Activated naive CD8-positive, alpha-beta T cell treated with anti-CD3 and anti-CD28 coated beads, Interleukin-2, amount 10 ng/mL, durations not matched to agents 7 days and 5 days (primary cell): Measurements from ENCODE around the gene RAB3GAP2. TPM values are rescaled to one million over a fixed set of nuclear protein-coding genes. Genes with fewer than 3 reads are reported as not detected.

Experiments used
- ATAC-seq: fragments of 150-1000 bp; cut with Tn5 transposase; one replicate; pipeline ENCODE4 v1.10.0; 2021; ENCODE audit warnings: low read depth, moderate library complexity
- POLR2A ChIA-PET: fragments of 350-600 bp; sonication (Branson Sonifier 250); formaldehyde crosslinking; loops from one replicate; lab custom pipeline; 2021; ENCODE audit warnings: antibody characterized with exemption; lab: Charles Lee
- DNase-seq: peaks from one replicate; pipeline ENCODE4 v3.0.0; 2021
- H3K27ac Mint-ChIP-seq: one replicate; pipeline ENCODE4 v1.8.0; 2022; ENCODE audit warnings: mild to moderate bottlenecking, mixed read lengths
- H3K27me3 Mint-ChIP-seq: one replicate; pipeline ENCODE4 v1.8.0; 2022; ENCODE audit warnings: mild to moderate bottlenecking, moderate library complexity, mixed read lengths
- H3K36me3 Mint-ChIP-seq: one replicate; pipeline ENCODE4 v1.8.0; 2021; ENCODE audit warnings: mild to moderate bottlenecking, mixed read lengths
- H3K4me1 Mint-ChIP-seq: one replicate; pipeline ENCODE4 v1.8.0; 2021; ENCODE audit warnings: mixed read lengths
- H3K4me3 Mint-ChIP-seq: one replicate; pipeline ENCODE4 v1.8.0; 2022; ENCODE audit warnings: mild to moderate bottlenecking, moderate library complexity, mixed read lengths
- H3K9me3 Mint-ChIP-seq: one replicate; pipeline ENCODE4 v1.8.0; 2021; ENCODE audit warnings: mixed read lengths
- total RNA-seq, 2 experiments: library from RNA; stranded (reverse); gene quantifications; one replicate each; pipeline ENCODE4 v1.2.3, GENCODE V29; 2021

The RAB3GAP2 gene
- total RNA-seq, 2 experiments from 2014 or later: 48.9 to 49.6 TPM

DNA sequence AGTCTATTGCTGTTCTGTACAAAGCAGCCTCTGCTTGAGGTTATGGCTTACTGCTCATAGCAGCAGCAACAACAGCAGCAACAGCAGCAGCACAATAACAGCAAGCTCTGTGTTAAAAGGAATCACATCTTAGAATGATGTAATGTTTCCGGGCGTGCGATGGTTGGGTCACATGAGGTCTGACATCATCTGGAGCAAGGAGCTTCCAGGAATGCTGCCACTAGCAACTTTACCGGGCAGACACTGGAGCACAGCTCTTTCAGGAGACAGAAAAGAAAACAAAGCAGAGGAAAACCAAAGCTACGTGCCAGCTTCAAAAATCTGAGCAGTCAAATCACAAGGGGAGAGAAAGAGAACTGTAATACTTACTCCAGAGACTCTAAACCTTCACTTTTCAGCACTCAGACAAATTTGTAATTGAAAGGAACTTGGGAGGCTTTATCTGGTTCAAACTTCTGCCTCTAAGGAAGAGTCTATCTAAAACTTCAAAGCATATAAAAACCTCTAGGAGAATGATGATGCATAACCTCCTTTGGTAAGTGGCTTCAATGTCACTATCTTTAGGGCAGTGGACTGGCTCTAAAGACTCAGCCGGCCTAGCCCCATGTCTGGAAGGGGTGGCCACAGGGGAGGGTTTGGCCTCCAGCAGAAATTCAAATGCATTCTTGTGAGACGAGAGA is 28.3 kb upstream of the RAB3GAP2 start:
- Mint-ChIP-seq H3K27ac (no peak overlapping the region), H3K4me3 (no peak overlapping the region), H3K27me3 (peaks cover 5% of the 10 kb centered on the region), H3K9me3 (no peaks in the 10 kb centered on the region), H3K4me1 (no peaks in the 10 kb centered on the region), H3K36me3 (no peaks in the 10 kb centered on the region)
- no peak for ATAC-seq
- POLR2A ChIA-PET: interaction anchor here (0.5 kb wide), 1 partner anchor 175 kb away, joined by 4 read pairs; no protein-coding TSS in a partner anchor
- no peak for DNase-seq

DNA sequence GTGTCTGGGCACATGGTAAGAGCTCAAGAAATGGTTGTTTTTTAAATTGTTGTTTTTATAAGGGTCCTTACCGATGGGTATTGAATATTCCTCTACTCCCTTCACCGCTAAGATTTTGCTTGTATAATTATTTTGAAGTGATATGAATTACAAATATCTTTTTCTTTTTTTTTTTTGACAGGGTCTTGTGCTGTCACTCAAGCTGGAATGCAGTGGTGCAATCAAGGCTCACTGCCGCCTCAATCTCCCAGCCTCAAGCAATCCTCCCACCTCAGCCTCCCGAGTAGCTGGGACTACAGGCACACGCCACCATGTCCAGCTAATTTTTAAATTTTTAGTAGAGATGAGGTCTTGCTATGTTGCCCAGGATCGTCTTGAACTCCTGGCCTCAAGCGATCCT is 27.1 kb upstream of the RAB3GAP2 start:
- Mint-ChIP-seq H3K4me1 (no peaks in the 10 kb centered on the region), H3K27me3 (peaks cover 5% of the 10 kb centered on the region), H3K9me3 (no peaks in the 10 kb centered on the region), H3K36me3 (no peaks in the 10 kb centered on the region), H3K27ac (no peak overlapping the region), H3K4me3 (no peak overlapping the region)
- POLR2A ChIA-PET: no interaction called here
- DNase-seq: no peak
- no peak for ATAC-seq

- H3K9me3 Mint-ChIP-seq: no peaks in the 10 kb centered on the region
- H3K27me3 Mint-ChIP-seq: peaks cover 7% of the 10 kb centered on the region
- H3K4me1 Mint-ChIP-seq: no peaks in the 10 kb centered on the region
- ATAC-seq (no peak), DNase-seq (no peak)
- H3K27ac Mint-ChIP-seq: no peak overlapping the region
- POLR2A ChIA-PET: no interaction called here
- no peak overlapping the region for H3K4me3 Mint-ChIP-seq
- H3K36me3 Mint-ChIP-seq: no peaks in the 10 kb centered on the region
Measured at GRCh38 chr1:220298470-220299205, 26.4 kb upstream of the RAB3GAP2 start.

DNA sequence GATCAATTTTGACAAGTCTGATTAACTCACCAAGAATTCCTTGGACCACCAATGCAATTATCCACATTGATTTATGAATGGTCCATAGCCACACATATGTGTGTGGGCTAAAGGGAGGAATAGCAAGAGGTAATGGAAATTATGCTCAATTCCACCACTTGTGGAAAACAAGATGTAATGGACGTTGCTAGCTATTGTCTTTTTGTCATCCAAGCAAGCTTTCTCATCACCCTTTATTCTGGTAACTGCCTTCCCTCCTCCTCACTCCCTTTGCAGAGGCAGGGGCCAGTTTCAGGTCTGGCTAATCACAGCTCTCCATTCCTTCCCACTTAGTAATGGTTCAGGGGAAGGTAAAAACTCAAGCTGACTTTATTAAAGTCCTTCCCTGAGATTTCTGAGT is 24.7 kb upstream of the RAB3GAP2 start:
- Mint-ChIP-seq H3K36me3 (no peaks in the 10 kb centered on the region), H3K27ac (no peak overlapping the region), H3K9me3 (no peaks in the 10 kb centered on the region), H3K4me3 (no peak overlapping the region), H3K4me1 (no peaks in the 10 kb centered on the region), H3K27me3 (peaks cover 12% of the 10 kb centered on the region)
- POLR2A ChIA-PET: no interaction called here
- ATAC-seq (no peak), DNase-seq (no peak)

DNA sequence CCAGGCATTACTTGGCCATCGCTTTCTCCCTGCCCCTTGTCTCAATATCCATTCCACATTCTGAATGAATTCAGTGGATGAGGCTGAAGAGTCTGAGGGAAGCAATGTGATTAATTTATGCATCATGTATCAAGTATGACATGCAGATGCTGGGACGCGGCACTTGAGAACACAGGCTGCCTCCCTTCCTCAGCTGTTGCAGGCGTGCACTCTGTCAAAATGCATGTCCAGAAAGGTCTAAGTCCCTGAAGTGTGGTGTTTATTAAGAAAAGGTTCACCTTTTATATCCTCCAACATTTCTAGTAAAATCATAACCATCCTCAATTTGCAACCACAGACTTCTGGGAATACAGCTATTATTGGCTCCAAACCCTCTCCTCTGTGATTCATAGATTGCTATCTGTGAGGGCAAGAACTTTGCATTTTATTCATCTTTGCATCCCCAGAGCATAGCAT is 22.6 kb upstream of the RAB3GAP2 start:
- Mint-ChIP-seq H3K36me3 (no peaks in the 10 kb centered on the region), H3K9me3 (no peaks in the 10 kb centered on the region), H3K27me3 (peaks cover 15% of the 10 kb centered on the region), H3K4me3 (no peak overlapping the region), H3K27ac (no peak overlapping the region), H3K4me1 (no peaks in the 10 kb centered on the region)
- ATAC-seq (no peak), DNase-seq (no peak)
- POLR2A ChIA-PET: no interaction called here

DNA sequence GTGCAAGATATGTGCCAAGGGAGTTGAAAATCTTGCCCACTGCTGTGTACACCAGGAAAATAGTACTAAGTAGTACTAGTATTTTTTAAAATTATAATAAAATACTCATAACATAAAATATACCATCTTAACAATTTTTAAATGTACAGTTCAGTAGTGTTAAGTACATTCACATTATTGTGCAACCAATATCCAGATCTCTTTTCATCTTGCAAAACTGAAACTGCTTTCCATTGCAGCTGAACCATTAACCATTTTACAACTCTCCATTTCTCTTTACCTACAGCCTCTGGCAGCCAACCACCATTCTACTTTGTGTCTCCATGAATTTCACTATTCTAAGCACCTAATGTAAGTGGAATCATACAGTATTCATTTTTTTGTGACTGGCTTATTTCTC is 19.3 kb upstream of the RAB3GAP2 start:
- H3K4me1 Mint-ChIP-seq: no peaks in the 10 kb centered on the region
- no peaks in the 10 kb centered on the region for H3K36me3 Mint-ChIP-seq
- DNase-seq: no peak
- peaks cover 31% of the 10 kb centered on the region for H3K27me3 Mint-ChIP-seq
- H3K4me3 Mint-ChIP-seq: no peak overlapping the region
- no peak overlapping the region for H3K27ac Mint-ChIP-seq
- no peak for ATAC-seq
- POLR2A ChIA-PET: no interaction called here
- H3K9me3 Mint-ChIP-seq: no peaks in the 10 kb centered on the region

DNA sequence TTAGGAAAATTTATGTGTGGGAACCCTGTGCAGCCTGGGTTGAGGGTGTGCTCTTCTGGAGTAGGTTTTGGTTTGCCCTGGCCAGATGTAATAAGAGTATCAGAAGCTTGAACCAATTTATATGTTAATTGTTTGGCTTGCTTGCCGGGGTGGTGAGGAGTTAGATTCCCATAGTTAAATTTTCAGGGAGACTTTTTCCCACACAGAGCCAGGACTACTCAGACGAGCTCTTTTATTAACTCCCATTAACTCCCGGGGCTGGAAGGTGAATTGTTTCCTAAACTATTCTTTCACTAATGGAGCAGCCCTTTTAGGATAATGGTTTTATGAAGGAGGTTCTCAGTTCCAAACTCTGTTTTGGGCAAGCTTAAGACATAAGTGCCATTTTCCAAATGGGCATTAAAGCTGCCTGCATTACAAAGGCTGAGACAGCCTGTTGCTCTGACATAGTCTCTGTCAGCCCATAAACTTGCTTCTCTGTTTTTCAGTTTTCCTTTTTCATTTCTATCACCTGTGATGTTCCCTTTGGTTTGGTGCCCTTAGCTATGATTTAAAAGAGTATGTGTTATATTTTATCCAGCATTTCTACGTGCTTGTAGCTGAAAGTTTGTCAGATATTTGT is 18.0 kb upstream of the RAB3GAP2 start:
- ATAC-seq: no peak
- Mint-ChIP-seq H3K27me3 (peaks cover 30% of the 10 kb centered on the region), H3K9me3 (no peaks in the 10 kb centered on the region), H3K4me3 (no peak overlapping the region), H3K4me1 (no peaks in the 10 kb centered on the region), H3K36me3 (no peaks in the 10 kb centered on the region), H3K27ac (no peak overlapping the region)
- DNase-seq: no peak
- POLR2A ChIA-PET: interaction anchor here (0.6 kb wide), 1 partner anchor 144 kb away, joined by 3 read pairs; no protein-coding TSS in a partner anchor

DNA sequence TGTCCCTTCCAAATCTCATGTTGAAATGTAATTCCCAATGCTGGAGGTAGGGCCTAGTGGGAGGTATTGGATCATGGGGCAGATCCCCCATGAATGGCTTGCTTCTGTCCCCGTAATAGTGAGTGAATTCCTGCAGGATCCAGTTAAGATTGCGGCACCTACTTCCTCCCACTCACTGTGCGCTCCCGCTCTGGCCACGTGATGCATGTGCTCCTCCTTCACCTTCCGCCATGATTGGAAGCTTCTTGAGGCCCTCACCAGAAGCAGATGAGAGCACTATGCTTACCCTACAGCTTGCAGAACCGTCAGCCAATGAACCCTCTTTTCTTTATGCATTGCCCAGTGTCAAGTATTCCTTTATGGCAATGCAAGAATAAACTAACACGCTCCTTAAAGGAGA is 14.9 kb upstream of the RAB3GAP2 start:
- no peaks in the 10 kb centered on the region for H3K9me3 Mint-ChIP-seq
- POLR2A ChIA-PET: no interaction called here
- no peaks in the 10 kb centered on the region for H3K36me3 Mint-ChIP-seq
- H3K27me3 Mint-ChIP-seq: peaks cover 21% of the 10 kb centered on the region
- ATAC-seq: no peak
- no peak overlapping the region for H3K4me3 Mint-ChIP-seq
- H3K27ac Mint-ChIP-seq: no peak overlapping the region
- H3K4me1 Mint-ChIP-seq: no peaks in the 10 kb centered on the region
- no peak for DNase-seq

- H3K36me3 Mint-ChIP-seq: no peaks in the 10 kb centered on the region
- no peak overlapping the region for H3K27ac Mint-ChIP-seq
- H3K27me3 Mint-ChIP-seq: peaks cover 10% of the 10 kb centered on the region
- POLR2A ChIA-PET: interaction anchor here (1.0 kb wide), 1 partner anchor 12 kb away, joined by 3 read pairs; the partner anchor contains the start of gene RAB3GAP2
- H3K4me3 Mint-ChIP-seq: no peak overlapping the region
- DNase-seq (no peak), ATAC-seq (no peak)
- H3K9me3 Mint-ChIP-seq: no peaks in the 10 kb centered on the region
- H3K4me1 Mint-ChIP-seq: no peaks in the 10 kb centered on the region
Measured at GRCh38 chr1:220283625-220284024, 11.4 kb upstream of the RAB3GAP2 start.

DNA sequence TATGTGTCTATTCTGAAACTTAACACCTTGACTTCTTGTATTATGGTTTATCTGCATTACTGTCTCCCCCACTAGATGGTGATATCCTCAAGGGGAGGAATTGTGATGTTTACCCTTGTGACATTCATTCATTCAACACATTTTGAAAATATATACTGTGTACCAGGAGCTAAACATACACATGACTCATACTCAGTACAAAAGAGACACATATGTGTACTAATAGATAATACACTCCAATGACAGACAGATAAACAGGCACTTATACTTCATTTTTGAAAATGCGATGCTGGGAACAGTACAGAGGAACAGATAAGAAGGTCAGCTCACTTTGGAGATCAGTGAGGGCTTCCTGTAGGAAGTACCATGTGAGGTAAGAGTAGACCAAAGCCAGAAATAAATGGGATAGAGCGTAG is 8.9 kb upstream of the RAB3GAP2 start:
- no peak for ATAC-seq
- H3K4me1 Mint-ChIP-seq: no peaks in the 10 kb centered on the region

GRCh38 chr1:220280249-220280648 is 8.0 kb upstream of the RAB3GAP2 start:
- H3K4me1 Mint-ChIP-seq: no peaks in the 10 kb centered on the region
- H3K4me3 Mint-ChIP-seq: no peak overlapping the region
- POLR2A ChIA-PET: no interaction called here
- ATAC-seq (no peak), DNase-seq (no peak)
- H3K36me3 Mint-ChIP-seq: no peaks in the 10 kb centered on the region
- no peak overlapping the region for H3K27ac Mint-ChIP-seq
- no peaks in the 10 kb centered on the region for H3K9me3 Mint-ChIP-seq
- peaks cover 10% of the 10 kb centered on the region for H3K27me3 Mint-ChIP-seq

More for the DNA sequence above, 8.9 kb upstream of the RAB3GAP2 start:
- no peak overlapping the region for H3K4me3 Mint-ChIP-seq
- DNase-seq: no peak
- no peaks in the 10 kb centered on the region for H3K36me3 Mint-ChIP-seq
- H3K9me3 Mint-ChIP-seq: no peaks in the 10 kb centered on the region
- peaks cover 12% of the 10 kb centered on the region for H3K27me3 Mint-ChIP-seq
- POLR2A ChIA-PET: no interaction called here
- H3K27ac Mint-ChIP-seq: no peak overlapping the region

DNA sequence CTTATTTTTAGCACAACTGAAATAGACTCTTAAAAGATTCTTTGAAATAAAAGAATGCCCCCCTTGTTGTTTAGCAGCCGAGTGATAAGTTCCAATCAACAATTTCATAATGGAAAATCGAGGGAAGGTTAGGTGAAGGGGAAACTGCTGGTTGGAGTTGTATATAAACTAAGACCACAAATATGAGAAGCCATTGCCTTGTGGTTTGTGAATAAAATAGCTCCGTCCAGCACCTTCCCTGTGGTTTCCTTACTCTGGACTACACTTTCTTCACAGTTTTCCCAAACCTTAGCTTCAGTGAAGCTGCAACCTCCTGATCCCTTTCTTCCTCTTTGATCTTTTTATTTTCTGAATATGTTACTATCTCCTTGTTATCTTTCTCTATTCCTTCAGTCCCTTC is 6.7 kb upstream of the RAB3GAP2 start:
- DNase-seq (no peak), ATAC-seq (no peak)
- no peaks in the 10 kb centered on the region for H3K9me3 Mint-ChIP-seq
- no peaks in the 10 kb centered on the region for H3K4me1 Mint-ChIP-seq
- POLR2A ChIA-PET: no interaction called here
- H3K27ac Mint-ChIP-seq: no peak overlapping the region
- H3K36me3 Mint-ChIP-seq: no peaks in the 10 kb centered on the region
- H3K27me3 Mint-ChIP-seq: peaks cover 10% of the 10 kb centered on the region
- H3K4me3 Mint-ChIP-seq: no peak overlapping the region

- Mint-ChIP-seq H3K4me1 (peaks cover 5% of the 10 kb centered on the region), H3K27ac (no peak overlapping the region), H3K9me3 (no peaks in the 10 kb centered on the region), H3K27me3 (peaks cover 10% of the 10 kb centered on the region), H3K36me3 (no peaks in the 10 kb centered on the region), H3K4me3 (no peak overlapping the region)
- POLR2A ChIA-PET: no interaction called here
- DNase-seq (no peak), ATAC-seq (no peak)
Measured at GRCh38 chr1:220275430-220275829, 3.2 kb upstream of the RAB3GAP2 start.
